ENCODE data around the gene APBB2.

DNA sequence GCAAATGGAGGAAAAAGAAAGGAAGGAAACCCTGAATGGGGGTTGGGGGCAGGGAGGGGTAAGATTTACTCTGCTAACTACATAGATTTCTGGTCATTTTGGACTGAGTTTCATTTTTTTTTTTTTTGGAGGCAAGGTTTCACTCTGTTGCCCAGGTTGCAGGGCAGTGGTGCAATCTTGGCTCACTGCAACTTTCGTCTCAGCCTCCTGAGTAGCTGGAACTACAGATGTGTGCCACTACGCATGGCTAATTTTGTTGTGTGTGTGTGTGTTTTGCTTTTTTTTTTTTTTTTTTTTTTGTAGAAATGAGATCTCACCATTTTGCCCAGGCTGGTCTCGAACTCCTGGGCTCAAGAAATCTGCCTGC, 223.5 kb downstream of the APBB2 start:
- no peak for TF ChIP-seq CTCF (IDR thresholded peaks at IDR 0.05)
- no peak for TF ChIP-seq POLR2A (IDR thresholded peaks at IDR 0.05)
- TF ChIP-seq POLR2AphosphoS5 (IDR thresholded peaks at IDR 0.05) = no peak

Data from prostate gland (tissue), 2 donors.